Measurements from ENCODE around the gene SPATA31C1.
"Not testable (repeated sequence)": the region's sequence is repeated elsewhere in the genome, so short reads cannot be mapped to it uniquely, and the experiment has no call there.

SPATA31C1 gene

GRCh38 chr9:87887661-87888480, 29.9 kb upstream of the SPATA31C1 start:
- no peak for DNase-seq

DNA sequence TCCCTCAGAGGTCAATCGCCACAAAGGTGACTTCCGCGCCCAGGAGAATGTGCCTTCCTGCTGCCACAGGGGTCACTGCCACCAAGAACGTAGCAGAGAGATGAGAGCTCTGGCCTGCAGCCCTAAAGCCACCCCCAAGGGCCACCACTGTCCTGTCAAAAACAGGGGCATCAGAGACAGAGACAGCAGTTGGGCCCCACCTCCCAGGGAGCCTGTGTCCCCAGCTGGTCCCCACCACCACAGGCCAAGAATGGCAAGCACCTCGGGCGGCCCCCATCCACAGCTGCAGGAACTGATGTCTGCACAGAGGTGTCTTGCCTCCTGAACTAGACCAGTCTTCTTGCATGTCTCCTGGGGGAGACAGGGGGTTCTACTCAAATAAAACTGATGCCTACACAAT, 29.3 kb upstream of the SPATA31C1 start:
- DNase-seq: no peak

GRCh38 chr9:87889065-87889881, 28.5 kb upstream of the SPATA31C1 start:
- no peak for DNase-seq

GRCh38 chr9:87889882-87890252, 27.9 kb upstream of the SPATA31C1 start:
- no peak for DNase-seq

- DNase-seq: no peak
Observed at GRCh38 chr9:87890837-87891236, 26.9 kb upstream of the SPATA31C1 start.

DNA sequence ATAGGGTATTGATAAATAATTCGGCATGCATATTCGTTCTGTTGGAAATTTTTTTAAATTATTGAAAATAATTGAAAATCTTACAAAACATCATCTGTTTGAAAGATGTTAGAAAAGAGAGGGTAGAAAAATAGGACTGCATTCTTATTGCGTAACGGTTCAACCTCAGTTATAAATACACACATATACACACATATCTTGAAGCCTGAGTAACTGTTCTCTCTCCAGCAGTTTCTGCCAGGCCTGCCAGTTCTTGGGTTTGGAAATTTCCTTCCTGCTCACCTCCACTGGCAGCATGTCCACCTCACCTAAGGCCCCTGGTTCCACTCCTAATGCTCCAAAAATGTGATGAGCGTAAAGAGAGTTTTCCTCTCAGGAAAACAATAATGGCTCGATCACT, 26.0 kb upstream of the SPATA31C1 start:
- DNase-seq: no peak

- no peak for DNase-seq
Observed at GRCh38 chr9:87892956-87893355, 24.8 kb upstream of the SPATA31C1 start.

DNA sequence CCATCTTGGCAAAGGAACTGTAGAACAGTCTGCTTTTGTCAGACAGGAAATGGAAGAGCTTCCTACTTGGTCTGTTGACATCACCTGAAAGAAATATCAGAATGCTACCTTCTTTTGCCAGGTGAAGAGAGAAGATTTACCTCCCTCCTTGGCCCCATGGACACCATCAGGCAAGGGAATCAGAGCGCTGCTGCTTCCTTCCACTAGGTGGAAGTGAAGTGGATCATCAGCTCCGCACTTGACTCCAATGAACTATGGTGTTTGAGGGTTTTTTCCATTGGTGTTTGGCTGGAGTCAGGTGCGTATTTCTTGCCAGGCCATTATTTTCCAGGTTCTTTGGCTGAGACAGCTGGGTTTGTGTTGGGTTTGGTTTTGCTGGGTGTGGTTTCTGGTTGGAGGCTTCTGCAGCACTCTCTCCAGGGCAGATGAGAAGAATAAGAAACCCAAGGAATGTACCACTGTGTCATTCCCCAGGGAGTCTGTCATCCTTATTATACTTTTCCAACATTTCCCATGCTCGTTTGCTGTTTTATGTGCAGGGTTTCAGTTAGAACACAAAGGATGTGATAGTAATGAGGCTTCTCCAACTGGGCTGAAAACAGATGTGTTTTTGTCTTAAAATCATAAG, 22.6 kb upstream of the SPATA31C1 start:
- DNase-seq: no peak

- no peak for DNase-seq
Observed at GRCh38 chr9:87896891-87897290, 20.9 kb upstream of the SPATA31C1 start.

- no peak for DNase-seq
Observed at GRCh38 chr9:87898151-87898550, 19.6 kb upstream of the SPATA31C1 start.

DNA sequence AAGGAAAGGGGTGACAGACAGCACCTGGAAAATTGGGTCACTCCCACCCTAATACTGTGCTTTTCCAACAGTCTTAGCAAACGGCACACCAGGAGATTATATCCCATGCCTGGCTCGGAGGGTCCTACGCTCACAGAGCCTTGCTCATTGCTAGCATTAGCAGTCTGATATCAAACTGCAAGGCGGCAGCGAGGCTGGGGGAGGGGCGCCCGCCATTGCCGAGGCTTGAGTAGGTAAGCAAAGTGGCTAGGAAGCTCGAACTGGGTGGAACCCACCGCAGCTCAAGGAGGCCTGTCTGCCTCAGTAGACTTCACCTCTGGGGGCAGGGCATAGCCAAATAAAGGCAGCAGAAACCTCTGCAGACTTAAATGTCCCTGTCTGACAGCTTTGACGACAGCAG, 15.4 kb upstream of the SPATA31C1 start:
- not testable (repeated sequence) for DNase-seq

- no peak for DNase-seq
Observed at GRCh38 chr9:87909310-87910041, 8.3 kb upstream of the SPATA31C1 start.

- DNase-seq: no peak
Observed at GRCh38 chr9:87910821-87911220, 6.9 kb upstream of the SPATA31C1 start.

GRCh38 chr9:87919013-87919412, 1.3 kb downstream of the SPATA31C1 start:
- DNase-seq: not testable (repeated sequence)

DNA sequence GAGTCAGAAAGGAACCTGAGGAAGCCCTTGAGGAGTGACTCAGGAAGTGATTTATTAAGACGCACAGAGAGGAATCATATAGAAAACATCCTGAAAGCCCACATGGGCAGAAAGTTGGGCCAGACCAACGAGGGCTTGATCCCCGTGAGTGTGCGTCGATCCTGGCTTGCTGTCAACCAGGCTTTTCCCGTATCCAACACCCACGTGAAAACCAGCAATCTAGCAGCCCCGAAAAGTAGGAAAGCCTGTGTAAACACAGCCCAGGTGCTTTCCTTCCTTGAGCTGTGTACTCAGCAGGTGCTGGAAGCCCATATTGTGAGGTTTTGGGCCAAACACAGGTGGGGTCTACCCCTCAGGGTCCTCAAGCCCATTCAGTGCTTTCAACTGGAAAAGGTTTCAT, 3.8 kb downstream of the SPATA31C1 start:
- not testable (repeated sequence) for DNase-seq

DNA sequence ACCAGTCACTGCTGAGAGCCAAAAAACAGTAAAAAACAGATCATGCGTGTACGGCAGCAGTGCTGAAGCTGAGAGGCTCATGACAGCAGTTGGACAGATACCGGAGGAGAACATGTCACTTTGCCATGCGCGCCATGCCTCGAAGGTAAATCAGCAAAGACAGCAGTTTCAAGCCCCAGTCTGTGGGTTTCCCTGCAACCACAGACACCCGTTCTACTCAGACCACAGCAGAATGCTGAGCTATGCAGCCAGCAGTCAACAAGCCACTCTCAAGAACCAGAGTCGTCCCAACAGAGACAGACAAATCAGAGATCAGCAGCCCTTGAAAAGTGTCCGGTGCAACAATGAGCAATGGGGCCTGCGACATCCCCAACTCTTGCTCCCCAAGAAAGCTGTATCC, 5.2 kb downstream of the SPATA31C1 start:
- not testable (repeated sequence) for DNase-seq

DNA sequence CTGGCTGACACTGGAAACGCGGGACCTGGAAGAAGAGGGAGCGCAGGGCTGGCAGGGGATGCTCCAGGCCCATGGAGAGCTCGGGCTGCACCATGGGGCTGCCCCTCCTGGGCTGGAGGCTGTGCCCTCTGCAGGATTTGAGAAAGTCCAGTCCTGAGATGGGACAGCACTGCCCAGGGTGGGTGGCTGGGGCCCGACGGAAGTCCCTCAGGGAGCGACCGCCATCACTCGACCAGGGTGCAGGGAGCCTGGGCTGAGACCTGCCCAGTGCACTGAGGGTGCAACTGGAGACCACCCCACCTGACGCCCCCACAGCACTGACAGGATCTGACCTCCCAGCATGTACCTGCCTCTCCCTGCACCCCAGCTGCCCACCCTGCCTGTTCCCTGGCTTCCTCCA, 7.1 kb downstream of the SPATA31C1 start:
- DNase-seq: not testable (repeated sequence)

GRCh38 chr9:87929152-87929551, 11.4 kb downstream of the SPATA31C1 start:
- DNase-seq: not testable (repeated sequence)

GRCh38 chr9:87934444-87934843, 16.7 kb downstream of the SPATA31C1 start:
- not testable (repeated sequence) for DNase-seq

GRCh38 chr9:87937352-87937751, 19.6 kb downstream of the SPATA31C1 start:
- not testable (repeated sequence) for DNase-seq

GRCh38 chr9:87937918-87938317, 20.2 kb downstream of the SPATA31C1 start:
- not testable (repeated sequence) for DNase-seq

DNA sequence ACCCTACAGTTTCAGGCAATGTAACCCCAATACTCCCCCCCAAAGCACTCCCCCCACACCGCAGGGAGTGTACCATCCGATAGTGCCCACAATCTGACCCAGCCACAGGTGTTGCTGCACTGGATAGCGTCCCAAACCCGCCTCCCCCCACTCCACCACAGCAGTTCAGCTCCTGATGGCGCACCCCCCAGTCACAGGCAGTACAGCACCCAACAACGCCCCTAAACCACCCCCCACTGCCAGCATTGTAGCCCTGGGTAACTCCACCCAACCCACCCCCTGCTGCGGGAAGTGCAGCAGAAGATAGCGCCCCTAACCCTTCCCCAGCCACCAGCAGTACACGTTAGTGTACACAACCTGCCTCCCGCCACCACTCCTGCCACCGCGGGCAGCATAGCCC, 20.6 kb downstream of the SPATA31C1 start:
- DNase-seq: not testable (repeated sequence)

- DNase-seq: not testable (repeated sequence)
Observed at GRCh38 chr9:87939096-87939495, 21.3 kb downstream of the SPATA31C1 start.

Measured in effector CD8-positive, alpha-beta T cell (primary cell).